HG03139 (cell line): ENCODE measurements around the gene OR2T2.
"Not testable (repeated sequence)": the region's sequence is repeated elsewhere in the genome, so short reads cannot be mapped to it uniquely, and the experiment has no call there.

ENCODE experiments used
- ATAC-seq: cut with Tn5 transposase; IDR thresholded peaks from one replicate; pipeline ENCODE4 v1.9.1; 2021; ENCODE audit not compliant: unreplicated experiment

Gene OR2T2

GRCh38 chr1:248445399-248445798, at the start of gene OR2T2:
TSS of gene OR2T2 (plus strand) at chr1:248445637. CDS start at chr1:248452798, 7,161 bp downstream.
- ATAC-seq = not testable (repeated sequence)

- no peak for ATAC-seq
Measured at GRCh38 chr1:248402748-248403147, 42.7 kb upstream of the OR2T2 start, which contains the start of gene OR2T1. TSS of gene OR2T1 (plus strand) at chr1:248403048. CDS start at chr1:248406148, 3,100 bp downstream.

GRCh38 chr1:248404024-248404423, 41.4 kb upstream of the OR2T2 start:
- no peak for ATAC-seq

GRCh38 chr1:248406721-248407692, 38.4 kb upstream of the OR2T2 start:
- ATAC-seq = no peak

GRCh38 chr1:248416226-248416625, 29.2 kb upstream of the OR2T2 start:
- ATAC-seq = no peak

GRCh38 chr1:248417854-248418253, 27.6 kb upstream of the OR2T2 start:
- no peak for ATAC-seq

GRCh38 chr1:248421384-248421783, 24.1 kb upstream of the OR2T2 start:
- ATAC-seq = no peak

GRCh38 chr1:248427526-248428191, 17.8 kb upstream of the OR2T2 start:
- ATAC-seq = peak; percentile 51

- ATAC-seq = peak; percentile 97
Measured at GRCh38 chr1:248428192-248428533, 17.3 kb upstream of the OR2T2 start.

- ATAC-seq = not testable (repeated sequence)
Measured at GRCh38 chr1:248431683-248432082, 13.8 kb upstream of the OR2T2 start.

GRCh38 chr1:248432201-248432600, 13.2 kb upstream of the OR2T2 start:
- not testable (repeated sequence) for ATAC-seq

GRCh38 chr1:248433811-248434415, 11.5 kb upstream of the OR2T2 start:
- ATAC-seq = not testable (repeated sequence)

GRCh38 chr1:248434913-248435312, 10.5 kb upstream of the OR2T2 start:
- not testable (repeated sequence) for ATAC-seq

GRCh38 chr1:248436303-248436702, 9.1 kb upstream of the OR2T2 start:
- not testable (repeated sequence) for ATAC-seq

GRCh38 chr1:248438668-248439067, 6.8 kb upstream of the OR2T2 start:
- ATAC-seq = not testable (repeated sequence)

- not testable (repeated sequence) for ATAC-seq
Measured at GRCh38 chr1:248439283-248439682, 6.2 kb upstream of the OR2T2 start.

- ATAC-seq = not testable (repeated sequence)
Measured at GRCh38 chr1:248442500-248443277, 2.7 kb upstream of the OR2T2 start.

GRCh38 chr1:248444603-248445002, 834 bp upstream of the OR2T2 start:
- ATAC-seq = not testable (repeated sequence)

GRCh38 chr1:248448409-248449074, 3.1 kb downstream of the OR2T2 start:
- peak; percentile 39 for ATAC-seq
